M059J (cell line): ENCODE measurements around the gene RASGRP2. TPM values are rescaled to one million over a fixed set of nuclear protein-coding genes. Genes with fewer than 3 reads are reported as not detected.

Experiments
- DNase-seq: peaks from one replicate; pipeline ENCODE4 v3.0.0-alpha.2; 2012; ENCODE audit warnings: low read depth
- total RNA-seq: library from RNA; depleted of rRNA; stranded (reverse); fragments of >200 nt; shearing (Covaris generic); gene quantifications from 2 replicates; pipeline ENCODE4 v1.2.3, GENCODE V29; 2014

Gene RASGRP2
- total RNA-seq, 1 experiment from 2014 or later: 0.42 TPM

DNA sequence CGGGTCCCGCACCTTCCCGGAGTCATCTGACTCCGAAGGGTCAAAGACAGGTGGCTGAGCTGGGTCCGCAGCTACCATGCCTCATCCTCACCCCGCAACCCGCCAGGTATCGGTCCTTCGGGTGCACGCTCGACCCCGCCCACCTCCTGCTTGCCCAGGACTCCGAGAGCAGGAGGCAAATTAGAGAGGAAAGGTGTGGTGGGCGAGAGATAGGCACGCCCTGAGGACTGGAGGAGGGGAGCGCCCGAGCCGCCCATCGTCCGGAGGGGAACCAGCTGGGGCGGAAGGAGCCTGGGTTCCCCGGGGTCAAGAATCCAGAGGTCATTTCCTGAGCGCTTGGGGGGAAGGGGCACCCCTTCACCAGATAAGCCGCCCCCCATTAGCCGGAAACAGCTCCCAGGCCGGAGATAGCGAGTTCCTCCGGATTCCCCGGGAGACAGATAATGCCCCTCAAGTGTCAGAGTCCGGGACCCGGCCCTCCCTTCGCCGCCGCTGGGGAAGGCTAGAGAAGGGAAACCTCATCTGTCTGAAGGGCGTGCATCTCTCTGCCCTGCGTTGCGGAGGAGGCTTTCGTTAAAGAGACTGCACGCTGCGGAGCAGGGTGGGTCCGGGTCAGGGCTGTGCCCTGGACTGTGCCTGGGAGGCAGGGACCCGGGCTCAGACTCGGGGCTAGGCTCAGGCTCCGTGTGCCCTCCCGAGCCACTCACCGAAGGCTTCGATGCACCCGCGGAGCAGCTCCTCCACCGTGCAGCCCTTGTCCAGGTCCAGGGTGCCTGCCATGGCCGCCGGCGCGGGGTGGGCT, 1.7 kb downstream of the RASGRP2 start:
- no peak for DNase-seq

DNA sequence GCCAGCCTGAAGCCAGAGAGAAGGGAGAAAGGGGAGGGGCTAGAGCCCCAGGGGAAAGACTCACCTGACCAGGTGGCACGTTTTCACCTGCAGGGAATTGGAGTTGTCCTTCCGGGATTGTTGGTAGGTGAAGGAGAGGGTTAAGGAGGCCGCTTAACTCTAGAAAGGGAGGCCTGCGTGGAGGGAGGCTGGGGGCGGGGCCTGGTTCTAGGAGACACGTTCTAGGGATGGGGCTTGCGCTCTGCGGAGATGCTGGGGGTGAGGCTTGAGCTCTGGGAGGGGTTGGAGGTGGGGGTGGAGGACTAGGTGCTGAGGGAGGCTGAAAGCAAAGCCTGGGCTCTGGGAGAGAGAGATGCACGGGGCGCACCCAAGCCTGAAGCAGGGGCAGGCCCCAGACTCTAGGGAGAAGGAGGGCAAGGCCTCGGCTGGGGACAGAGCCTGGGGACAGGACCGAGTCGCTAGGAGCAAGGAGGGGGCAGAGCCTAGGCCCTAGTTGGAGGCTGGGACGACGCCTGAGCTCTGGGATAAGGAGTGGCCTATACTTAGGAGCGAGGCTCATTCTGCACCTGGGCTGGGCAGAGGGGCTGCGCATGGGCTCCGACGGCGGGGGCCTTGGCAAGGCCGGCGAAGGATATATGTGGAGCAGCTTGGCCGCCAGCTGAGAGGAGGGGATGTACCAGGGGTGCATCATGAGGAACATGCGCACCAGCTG, 2.4 kb downstream of the RASGRP2 start:
- no peak for DNase-seq

DNA sequence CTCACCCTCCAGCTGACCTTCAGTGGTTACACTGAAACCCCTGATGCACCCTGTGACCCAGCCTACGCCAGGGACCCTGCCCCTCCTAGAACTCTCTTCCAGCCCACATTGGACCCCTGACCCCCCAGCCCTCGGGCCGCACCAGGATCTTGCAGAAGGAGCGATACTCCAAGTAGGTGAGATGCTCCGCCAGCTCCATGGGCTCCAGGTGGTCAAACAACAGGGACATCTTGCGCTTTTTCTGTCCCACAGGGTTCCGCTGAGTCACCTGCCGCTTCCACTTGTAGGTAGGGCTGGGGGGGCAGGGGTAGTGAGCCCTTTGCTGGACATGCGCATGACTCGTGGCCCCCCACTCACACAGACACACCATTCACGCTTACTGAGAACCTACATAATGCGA, 4.1 kb downstream of the RASGRP2 start:
- DNase-seq: no peak

DNA sequence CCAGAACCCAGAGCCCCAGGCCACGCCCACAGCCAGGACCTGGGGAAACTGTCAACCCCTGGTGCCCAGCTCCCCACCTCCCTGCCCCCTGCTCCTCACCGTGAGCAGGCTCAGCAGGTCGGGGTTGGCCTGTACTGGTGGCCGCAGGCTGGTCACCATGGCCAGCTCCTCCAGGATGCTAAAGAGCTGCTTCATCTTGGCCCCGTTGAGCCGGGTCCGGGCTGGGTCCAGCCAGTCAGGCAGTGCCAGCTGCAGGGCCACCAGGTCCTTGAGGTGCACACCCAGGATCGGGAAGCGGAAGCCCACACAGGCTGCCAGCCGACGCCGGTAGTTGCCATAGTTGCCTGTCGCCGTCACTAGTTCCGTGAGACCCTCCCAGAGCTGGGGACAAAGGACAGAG, 7.3 kb downstream of the RASGRP2 start:
- no peak for DNase-seq

DNA sequence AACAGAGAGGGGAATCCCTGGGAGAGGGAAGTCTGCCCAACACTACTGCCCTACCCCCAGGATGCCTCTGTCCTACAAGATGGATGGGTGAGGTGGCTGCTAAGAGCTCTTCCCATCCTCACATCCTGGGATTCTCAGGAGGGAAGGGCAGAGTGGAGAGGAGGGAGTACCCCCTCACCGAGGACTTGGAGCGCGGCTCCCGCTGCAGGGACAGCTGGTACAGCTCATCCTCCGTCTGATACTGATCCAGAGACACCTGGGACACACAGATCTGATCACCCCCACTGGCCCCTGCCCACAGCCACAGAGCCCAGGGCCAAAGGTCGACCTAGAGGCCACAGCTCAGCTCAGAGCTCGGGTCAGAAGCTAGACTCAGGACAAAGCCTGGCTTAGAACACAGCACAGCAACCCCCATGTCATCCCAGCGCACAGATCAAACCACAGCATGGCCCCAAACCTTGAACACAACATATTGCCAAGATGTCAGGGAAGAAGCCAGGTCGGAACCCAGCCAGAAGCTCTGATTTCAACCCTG, 8.2 kb downstream of the RASGRP2 start:
- no peak for DNase-seq

DNA sequence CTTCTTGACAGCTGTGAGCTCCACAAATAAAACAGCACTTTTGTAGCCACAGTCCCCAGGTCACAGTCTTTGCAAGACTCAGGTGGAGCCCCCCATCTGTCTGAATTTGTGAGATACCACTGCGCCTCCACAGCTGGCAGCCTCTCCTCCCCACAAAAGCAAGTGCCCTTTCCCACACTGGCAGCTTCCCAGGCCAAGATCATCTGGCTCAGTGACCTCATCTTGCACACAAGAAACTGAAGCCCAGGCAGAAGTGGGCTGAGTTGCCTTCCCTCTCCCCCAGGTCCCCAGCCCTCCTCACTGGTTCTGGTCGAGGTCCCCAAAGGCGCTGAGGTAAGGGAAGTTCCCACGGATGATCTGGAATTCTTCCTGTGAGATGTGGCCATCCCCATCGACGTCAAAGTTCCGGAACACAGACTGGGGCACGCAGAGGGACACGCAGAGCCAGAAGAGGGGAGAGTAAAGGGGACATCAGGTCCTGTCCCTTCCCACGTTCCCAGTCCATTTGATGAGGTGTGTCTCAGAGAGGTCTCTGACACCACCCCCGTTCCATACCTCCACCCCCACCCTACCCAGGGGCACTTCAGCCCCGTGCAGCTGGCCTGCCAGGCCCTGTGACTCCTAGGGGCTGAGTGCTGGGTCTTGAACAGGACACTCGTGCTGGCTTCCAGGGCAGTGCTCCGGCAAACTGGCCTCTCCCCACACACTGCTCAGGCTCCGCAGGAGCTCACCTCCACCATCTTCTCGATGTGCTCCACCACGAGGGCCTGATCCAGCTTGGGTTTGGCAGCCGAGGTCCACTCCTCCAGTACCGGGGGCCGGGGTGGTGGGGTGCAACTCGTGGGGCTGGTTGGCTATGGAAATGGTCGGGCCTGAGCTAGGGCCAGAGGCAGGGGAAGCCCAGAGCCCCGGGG, 8.9 kb downstream of the RASGRP2 start:
- no peak for DNase-seq

DNA sequence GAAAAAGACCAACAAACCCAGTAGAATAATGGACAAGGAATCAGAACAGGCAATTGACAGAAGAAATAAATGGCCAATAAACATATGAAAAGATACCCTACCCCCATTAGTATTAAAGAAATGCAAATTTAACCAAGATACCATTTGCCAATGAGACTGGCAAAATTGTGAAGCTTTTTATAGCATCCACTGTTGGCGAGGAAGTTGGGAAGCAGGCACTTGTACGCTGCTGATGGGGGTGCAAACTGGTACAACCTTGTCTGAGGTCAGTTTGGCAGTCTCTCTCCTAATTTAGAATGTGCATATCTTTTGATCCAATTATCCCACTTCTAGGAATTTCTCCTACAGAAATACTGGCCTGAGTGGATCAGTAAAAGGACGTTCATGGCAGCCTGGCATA, 12.3 kb downstream of the RASGRP2 start:
- DNase-seq: no peak

DNA sequence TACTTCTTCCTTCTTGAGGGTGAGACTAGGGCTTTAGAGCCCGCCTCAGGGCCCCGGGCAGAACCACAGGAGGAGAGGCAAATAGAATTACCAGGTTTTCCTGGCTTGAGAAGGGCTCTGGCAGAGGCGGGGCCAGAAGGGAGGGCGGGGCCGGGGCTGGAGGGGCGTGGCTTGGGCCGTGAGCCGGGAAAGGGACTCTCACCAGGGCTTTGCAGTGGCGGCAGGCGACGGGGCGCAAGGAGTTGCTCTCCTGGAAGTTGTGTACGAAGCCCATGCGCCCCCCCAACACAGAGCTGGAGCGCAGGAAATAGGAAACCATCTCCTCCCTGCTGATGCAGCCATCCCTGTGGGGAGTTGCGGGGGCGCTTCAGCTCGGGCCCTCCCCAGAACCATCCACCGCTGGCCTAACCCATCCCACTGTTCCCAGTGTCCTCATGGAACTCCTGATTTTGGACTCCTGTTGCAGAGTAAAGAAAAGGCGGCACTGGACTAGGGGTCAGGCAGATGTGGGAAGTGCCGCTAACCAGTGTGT, 14.0 kb downstream of the RASGRP2 start:
- DNase-seq: no peak

DNA sequence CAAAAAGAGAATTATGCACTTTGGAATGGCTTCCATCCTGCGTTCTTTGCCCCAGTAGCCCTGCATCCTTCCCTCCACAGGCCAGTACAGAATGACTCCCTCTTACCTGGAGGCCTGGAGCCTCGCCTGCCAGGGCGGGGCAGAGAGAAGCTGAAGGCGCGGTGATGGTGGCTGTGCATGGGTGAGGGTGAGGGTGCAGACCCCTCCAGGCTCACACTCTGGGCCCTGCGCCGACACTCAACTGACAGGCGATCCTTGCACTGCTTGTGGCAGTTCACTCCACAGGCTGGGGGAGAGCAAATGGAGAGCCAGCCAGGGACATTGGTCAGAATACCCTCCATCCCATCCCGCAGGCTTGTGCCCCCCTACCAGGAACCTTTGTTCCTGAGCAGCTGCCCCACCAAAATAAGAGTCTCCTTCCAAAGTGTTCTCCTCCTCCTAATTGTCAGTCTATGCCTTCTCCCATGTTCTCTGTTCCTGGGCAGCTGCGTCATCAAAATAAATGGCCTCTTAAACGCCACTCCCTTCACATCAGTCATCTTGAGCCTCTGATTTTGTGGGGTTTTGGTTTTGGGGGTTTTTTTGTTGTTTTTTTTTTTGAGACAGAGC, 15.1 kb downstream of the RASGRP2 start:
- DNase-seq: no peak

DNA sequence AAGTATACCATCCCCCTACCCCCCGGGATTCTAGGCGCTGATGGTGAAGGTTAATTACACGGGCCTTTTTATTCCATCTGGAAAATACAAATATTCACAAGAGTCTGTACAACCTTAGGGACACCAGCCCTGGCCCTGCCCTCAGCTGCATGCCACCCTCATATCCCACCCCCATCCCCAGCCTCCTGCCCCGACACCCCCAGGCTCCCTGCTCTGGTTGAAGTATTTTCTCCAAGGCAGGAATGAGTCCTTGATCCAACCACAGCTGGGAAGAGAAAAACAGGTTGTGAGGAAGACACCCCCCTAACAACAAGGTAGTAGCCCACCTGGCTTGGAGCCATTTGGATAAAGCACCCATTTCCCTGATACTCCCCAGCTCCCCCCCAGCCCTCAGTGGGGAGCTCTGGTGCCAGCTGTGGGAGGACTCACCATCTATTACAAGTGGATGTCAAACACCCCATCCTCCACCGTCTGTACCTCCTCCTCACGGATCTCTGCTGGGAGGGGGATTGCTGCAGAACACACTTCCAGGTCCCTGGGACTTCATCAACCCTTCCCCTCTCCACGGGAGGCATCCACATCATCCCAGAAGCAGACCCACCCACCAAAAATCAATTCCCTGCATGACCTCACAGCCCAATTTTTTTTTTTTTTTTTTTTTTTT, 16.9 kb downstream of the RASGRP2 start:
- DNase-seq: no peak

DNA sequence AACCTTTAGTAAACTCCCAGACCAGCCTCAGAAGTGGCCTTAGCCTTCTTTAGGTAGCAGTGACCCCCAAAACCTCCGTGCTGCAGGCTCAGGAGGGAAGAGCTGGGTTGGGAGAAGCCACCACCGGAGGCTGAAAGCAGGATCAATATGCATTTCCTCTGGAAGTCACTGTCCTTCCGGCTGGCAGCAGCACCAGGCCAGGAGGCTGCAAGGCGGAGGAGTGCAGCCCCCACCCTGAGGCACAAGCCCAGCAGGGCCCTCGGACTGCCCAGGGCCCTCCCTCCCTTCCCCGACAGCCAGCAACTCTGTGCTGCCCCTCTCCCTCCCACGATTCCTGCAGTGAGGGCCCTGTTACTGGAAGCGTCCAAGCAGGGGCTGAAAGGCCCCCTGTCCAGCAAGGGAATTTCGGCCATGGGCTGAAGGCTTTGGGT, 17.7 kb downstream of the RASGRP2 start:
- no peak for DNase-seq

DNA sequence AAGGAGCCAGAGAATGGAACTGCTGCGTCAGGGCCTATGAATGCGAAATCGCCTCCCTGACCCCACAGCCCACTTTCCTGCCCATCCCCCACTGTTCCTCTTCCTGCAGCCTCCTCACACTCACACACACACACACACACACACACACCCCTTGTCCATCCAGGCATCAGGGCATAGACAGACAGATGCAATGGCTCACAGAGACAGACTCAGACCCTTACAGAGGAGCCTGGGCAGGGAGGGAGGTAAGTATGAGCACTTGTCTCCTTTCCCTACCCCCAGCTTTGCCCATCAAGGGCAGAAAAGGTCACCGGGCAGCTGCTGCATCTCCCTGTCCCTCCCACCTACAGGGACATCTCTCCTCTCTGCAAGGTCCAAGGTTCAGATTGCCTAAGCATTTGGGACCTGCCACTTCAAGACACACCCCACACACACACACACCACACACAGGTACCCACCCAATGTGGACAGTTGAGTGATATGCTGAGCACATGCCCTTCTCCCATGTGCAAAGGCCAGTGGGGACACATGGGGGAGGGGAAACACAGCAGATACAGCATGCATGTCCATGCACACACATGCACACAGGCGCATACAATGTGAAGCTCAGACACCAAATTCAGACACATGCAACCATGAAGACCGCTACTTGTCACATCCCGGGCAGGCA, 18.9 kb downstream of the RASGRP2 start:
- no peak for DNase-seq

DNA sequence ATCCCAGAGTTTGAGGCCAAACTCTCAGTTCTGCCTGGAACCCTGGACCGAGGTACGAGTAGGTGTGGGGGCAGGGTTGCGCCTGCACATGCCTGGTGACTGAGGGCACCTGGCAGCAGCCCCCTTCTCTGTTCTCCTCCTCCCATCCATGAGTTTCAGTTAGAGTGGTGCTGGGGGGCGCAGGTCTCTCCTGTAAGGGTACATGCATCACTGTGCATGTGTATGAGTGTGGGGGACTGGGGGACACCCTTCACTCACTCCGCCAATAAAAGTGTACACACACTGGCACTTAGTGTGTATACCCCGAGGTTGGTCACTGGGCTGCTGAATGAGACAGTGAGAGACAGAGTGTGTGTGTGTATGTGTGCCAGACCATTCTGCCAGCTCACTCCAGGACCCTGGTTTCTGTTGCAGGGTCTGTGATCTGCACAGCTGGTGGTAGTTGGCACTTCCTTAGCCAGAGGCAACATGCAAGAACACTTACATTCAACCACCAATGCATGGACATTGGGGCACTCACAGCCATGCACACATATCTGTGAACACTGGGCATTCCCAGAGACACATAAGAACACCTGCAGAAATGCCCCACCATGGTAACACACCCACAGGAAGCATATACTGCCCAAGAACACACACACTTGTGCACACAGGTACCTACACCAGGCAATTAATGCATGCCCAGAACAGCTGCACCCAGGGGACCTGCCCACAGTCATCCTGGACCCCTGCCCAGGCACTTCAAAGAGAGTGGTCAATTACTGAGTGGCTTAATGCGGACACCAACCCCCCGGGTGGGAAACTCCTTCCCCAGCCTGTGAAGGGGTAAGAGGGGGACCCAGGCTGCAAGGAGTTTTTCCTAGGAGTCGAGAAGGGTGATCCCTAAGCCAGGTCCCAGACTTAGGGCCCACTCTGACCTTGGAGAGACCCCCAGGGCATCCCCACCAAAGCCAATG, 19.8 kb downstream of the RASGRP2 start:
- DNase-seq: no peak

DNA sequence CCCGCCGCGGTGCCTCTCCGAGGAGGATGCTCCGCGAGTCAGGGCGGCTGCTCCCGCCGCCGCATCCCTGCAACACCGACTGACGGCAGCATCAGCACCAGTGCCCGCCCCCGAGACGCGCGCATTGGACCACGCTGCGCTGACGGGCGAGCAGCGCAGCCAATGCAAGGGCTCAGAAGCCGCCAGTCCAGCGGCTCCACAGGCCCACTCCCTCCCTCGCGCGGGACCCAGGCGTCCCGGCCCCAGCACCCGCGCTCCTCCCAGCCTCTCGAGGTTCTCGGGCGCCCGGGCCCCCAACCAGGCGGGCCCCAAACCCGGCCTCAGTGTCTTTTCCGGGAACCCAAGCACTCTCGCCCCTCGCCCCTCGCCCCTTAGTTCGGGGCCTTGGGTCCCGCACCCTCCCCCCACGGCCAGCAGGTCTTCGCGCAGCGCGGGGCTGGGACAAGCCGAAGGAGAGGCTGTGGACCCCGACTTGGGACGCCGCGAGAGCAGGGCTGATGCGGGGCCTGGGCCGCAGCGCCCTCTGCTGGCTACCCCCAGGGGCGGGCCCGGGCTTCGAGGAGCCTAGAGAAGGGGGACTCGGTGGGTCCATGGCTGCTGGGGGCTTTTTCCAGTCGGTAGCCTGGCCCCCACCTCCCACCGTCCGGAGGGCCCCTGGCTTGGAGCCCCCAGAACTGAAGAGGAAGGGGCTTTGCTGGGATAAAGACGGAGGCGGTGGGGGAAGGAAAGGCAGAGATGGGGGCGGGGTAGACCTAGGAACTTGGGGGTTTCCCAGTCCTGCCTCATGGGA, 20.6 kb downstream of the RASGRP2 start, which contains the start of gene NRXN2:
TSS of gene NRXN2 (minus strand) at position 81 of the 790 bp plus-strand sequence. CDS start 9,498 bp downstream, outside the sequence.
- peak; percentile 74 for DNase-seq

DNA sequence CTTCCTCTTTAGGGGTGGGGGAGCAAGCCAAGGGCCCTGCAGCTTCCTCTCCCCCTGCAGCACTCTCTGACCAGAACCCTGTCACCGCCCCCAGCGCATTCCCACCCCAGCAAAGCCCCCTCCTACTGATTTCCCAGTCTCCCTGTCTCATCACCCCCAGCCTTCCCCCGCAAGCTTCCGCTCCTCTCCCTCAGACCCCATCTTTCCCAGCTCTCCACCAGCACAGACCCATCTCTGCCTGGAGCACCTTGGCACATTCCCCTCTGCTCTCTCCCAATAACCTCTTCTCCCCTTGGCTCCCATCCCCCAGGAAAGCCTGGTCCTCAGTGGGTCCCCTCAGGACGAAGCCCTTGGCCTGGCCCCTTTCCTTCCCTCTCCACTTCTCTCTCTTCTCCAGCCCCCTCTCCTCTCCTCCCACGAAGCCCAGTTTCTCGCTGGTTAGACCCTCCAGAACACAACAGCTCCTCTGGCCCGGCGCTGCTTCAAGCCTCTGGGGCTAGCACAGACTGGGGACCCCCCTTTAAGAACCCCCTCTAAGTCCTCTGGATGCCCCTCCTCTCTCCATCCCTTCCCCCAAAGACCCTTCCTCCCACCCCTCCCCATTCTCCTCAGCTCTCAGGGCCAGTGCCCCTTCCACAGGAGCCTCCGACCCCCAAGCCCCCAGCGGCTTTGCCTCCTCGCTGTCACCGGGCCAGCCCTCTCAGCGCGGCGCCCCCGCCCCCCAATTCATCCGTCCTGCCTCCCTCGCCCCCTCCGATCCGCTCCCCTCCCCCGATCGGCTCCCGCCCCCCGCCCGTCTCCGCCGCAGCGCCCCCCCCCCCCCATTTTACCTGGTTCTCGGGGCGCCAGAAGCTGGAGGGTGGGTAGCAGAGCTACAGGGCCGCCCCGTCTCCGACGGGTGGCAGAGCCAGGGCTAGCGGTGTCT, 21.5 kb downstream of the RASGRP2 start:
- no peak for DNase-seq

DNA sequence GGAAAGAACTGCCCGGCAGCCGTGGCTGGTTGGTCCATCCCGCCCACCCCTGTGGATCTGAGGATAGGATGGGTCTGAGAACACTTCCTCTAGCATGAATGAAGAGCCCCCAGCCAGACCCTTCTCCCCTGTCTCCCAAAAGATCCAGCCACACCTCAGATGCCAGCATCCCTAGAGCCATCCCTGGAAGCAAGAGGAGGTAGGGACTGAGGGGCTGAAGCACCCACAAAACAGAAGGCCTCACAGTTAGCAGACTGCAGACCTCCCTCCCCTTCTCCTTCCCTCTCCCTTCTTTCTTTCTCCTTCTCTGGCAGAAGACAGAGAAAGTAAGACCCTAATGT, 22.6 kb downstream of the RASGRP2 start:
- DNase-seq: no peak
